ENCODE results near the gene DOCK7. TPM values are rescaled to one million over a fixed set of nuclear protein-coding genes. Genes with fewer than 3 reads are reported as not detected.

The DOCK7 gene
- total RNA-seq, 1 donor from 2014 or later: 28.0 TPM

DNA sequence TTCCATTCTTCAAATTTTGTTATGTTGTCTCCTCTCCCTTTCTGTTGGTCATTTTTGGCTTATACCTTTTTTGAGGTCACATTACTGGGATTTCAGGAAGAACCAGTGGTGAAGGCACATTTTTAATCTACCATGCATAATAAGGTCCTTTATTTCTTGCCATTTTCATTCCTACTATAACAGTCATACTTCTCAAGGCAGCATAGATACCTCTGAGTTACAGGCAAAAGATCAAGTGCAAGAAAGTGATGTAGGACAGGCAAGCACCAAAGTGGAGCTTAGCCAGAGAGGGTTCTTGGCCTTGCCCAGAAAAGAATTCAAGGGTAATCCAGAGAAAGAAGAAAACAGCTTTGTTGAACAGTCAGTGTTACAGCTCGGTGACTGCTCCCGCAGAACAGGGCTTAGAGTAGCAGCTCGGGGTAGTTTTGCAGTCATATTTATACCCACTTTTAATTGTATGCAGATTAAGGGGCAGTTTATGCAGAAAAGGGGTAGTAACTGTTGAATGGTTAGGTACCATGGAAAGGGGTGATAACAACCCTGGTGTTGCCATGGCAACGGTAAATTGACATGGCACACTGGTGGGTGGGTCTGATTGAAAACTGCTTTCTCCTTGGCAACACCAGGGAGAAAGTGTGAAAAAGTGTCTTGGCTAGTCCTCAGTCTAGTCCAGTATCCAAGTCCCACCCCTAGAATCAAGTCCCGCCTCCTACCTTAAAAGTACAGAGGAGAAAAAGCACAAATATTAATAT lies 39.6 kb upstream of the DOCK7 start:
- Mint-ChIP-seq H3K4me3 (ENCODE audit: unreplicated experiment) (no peak overlapping the region), H3K27ac (ENCODE audit: unreplicated experiment) (no peak overlapping the region), H3K9me3 (ENCODE audit: unreplicated experiment) (no peaks in the 10 kb centered on the region), H3K4me1 (ENCODE audit: unreplicated experiment) (peaks cover 16% of the 10 kb centered on the region), H3K36me3 (ENCODE audit: low read depth, unreplicated experiment) (no peaks in the 10 kb centered on the region), H3K27me3 (ENCODE audit: unreplicated experiment) (peaks cover 9% of the 10 kb centered on the region)
- TF ChIP-seq CTCF (IDR thresholded peaks at IDR 0.05; ENCODE audit: unreplicated experiment): no peak
- DNase-seq (ENCODE audit: low spot score): no peak

DNA sequence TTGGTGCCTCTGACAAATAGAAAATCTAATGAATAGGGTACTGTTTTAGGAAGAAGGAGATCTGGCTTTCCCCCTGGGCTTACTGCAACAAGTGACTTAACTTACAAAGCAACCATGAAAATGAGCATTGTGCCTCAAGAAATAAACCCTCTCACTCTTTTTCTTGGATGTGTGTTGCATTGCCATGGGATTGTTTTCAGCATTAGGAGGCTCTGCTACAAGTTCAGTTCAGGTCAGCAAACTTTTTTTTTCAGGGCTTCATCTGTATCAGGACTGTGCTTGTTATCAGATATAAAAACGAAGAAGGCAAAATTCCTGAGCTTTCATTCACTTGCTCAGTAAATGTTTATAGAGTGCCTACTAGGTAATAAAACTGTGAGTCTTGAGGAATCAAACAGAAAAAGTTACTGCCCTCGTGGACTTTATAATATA lies 37.8 kb upstream of the DOCK7 start:
- Mint-ChIP-seq H3K9me3 (ENCODE audit: unreplicated experiment) (no peaks in the 10 kb centered on the region), H3K27ac (ENCODE audit: unreplicated experiment) (no peak overlapping the region), H3K4me1 (ENCODE audit: unreplicated experiment) (peaks cover 28% of the 10 kb centered on the region), H3K4me3 (ENCODE audit: unreplicated experiment) (no peak overlapping the region), H3K27me3 (ENCODE audit: unreplicated experiment) (peaks cover 9% of the 10 kb centered on the region), H3K36me3 (ENCODE audit: low read depth, unreplicated experiment) (no peaks in the 10 kb centered on the region)
- no peak for TF ChIP-seq CTCF (IDR thresholded peaks at IDR 0.05; ENCODE audit: unreplicated experiment)
- DNase-seq (ENCODE audit: low spot score): no peak

DNA sequence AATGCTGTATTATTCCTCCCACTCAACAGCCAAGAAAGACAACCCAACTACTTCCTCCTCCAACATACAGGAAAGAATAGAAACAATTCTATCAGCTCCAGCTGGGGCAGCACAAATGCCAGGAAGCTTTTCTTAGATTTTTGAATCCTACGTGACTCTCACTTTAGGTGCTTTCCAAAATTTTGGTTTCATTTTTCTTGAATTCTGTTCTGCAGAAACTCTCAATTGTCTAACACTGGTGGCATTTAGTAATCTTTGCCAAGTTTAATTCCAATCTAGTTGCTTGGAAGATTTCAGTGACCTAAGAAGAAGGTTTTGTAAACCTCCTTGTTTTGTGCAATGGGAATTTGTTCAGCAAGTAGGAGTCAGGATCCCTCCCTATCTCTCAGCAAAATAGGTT lies 37.1 kb upstream of the DOCK7 start:
- Mint-ChIP-seq H3K36me3 (ENCODE audit: low read depth, unreplicated experiment) (no peaks in the 10 kb centered on the region), H3K9me3 (ENCODE audit: unreplicated experiment) (no peaks in the 10 kb centered on the region), H3K27me3 (ENCODE audit: unreplicated experiment) (peaks cover 9% of the 10 kb centered on the region), H3K4me1 (ENCODE audit: unreplicated experiment) (peaks cover 35% of the 10 kb centered on the region), H3K4me3 (ENCODE audit: unreplicated experiment) (peak overlapping the region; percentile 22), H3K27ac (ENCODE audit: unreplicated experiment) (no peak overlapping the region)
- no peak for DNase-seq (ENCODE audit: low spot score)
- no peak for TF ChIP-seq CTCF (IDR thresholded peaks at IDR 0.05; ENCODE audit: unreplicated experiment)

DNA sequence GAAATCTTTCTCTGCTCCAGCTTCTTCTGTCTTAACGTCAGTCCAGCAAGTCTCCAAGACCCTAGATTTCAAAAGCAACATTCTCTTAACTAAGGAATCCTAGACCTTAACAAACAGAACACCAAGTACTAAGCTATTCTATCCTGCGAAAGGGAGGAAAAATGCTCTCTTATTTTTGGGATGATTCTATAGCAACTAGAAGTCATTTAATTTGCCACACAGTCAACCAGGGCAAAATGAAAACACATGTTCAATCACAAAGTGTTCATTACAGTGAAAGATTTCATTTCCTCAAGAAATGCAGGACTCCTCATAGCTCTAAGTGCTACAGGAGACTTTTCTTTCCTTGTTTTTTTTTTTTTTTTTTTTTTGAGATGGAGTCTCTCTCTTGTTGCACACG lies 36.2 kb upstream of the DOCK7 start:
- H3K4me3 Mint-ChIP-seq (ENCODE audit: unreplicated experiment): no peak overlapping the region
- no peak for TF ChIP-seq CTCF (IDR thresholded peaks at IDR 0.05; ENCODE audit: unreplicated experiment)
- no peak for DNase-seq (ENCODE audit: low spot score)
- H3K36me3 Mint-ChIP-seq (ENCODE audit: low read depth, unreplicated experiment): no peaks in the 10 kb centered on the region
- peaks cover 9% of the 10 kb centered on the region for H3K27me3 Mint-ChIP-seq (ENCODE audit: unreplicated experiment)
- peaks cover 35% of the 10 kb centered on the region for H3K4me1 Mint-ChIP-seq (ENCODE audit: unreplicated experiment)
- H3K9me3 Mint-ChIP-seq (ENCODE audit: unreplicated experiment): no peaks in the 10 kb centered on the region
- no peak overlapping the region for H3K27ac Mint-ChIP-seq (ENCODE audit: unreplicated experiment)

GRCh38 chr1:62723883-62724282 lies 35.7 kb upstream of the DOCK7 start:
- Mint-ChIP-seq H3K27me3 (ENCODE audit: unreplicated experiment) (peaks cover 9% of the 10 kb centered on the region), H3K36me3 (ENCODE audit: low read depth, unreplicated experiment) (no peaks in the 10 kb centered on the region), H3K4me3 (ENCODE audit: unreplicated experiment) (no peak overlapping the region), H3K27ac (ENCODE audit: unreplicated experiment) (no peak overlapping the region), H3K9me3 (ENCODE audit: unreplicated experiment) (no peaks in the 10 kb centered on the region), H3K4me1 (ENCODE audit: unreplicated experiment) (peaks cover 35% of the 10 kb centered on the region)
- TF ChIP-seq CTCF (IDR thresholded peaks at IDR 0.05; ENCODE audit: unreplicated experiment): no peak
- no peak for DNase-seq (ENCODE audit: low spot score)

Data from endothelial cell (in vitro differentiated cells).